HUES6 (cell line): ENCODE data around the gene PEAK1.

Source experiments
- H3K27ac ChIP-seq: 2 replicates; pipeline ENCODE4 v1.7.0; 2013; ENCODE audit warnings: low read depth, mild to moderate bottlenecking, low read length, inconsistent platforms
- H3K27me3 ChIP-seq: 2 replicates; pipeline ENCODE4 v1.6.1; 2013; ENCODE audit warnings: low read length; ENCODE audit not compliant: control insufficient read depth, insufficient read depth
- H3K36me3 ChIP-seq: 2 replicates; pipeline ENCODE4 v1.6.1; 2013; ENCODE audit warnings: low read length; ENCODE audit not compliant: control insufficient read depth, insufficient read depth
- H3K4me1 ChIP-seq: 2 replicates; pipeline ENCODE4 v1.6.1; 2013; ENCODE audit warnings: low read length; ENCODE audit not compliant: control insufficient read depth, insufficient read depth
- H3K4me3 ChIP-seq: 2 replicates; pipeline ENCODE4 v1.5.1; 2013; ENCODE audit warnings: low read depth, low read length
- H3K9ac ChIP-seq: one replicate; pipeline ENCODE4 v1.6.1; 2013; ENCODE audit warnings: mild to moderate bottlenecking, low read length
- H3K9me3 ChIP-seq: 2 replicates; pipeline ENCODE4 v1.6.1; 2013; ENCODE audit warnings: low read depth, low read length; ENCODE audit not compliant: control insufficient read depth, insufficient read depth

The PEAK1 gene

GRCh38 chr15:77085297-77085696, 334.6 kb downstream of the PEAK1 start:
- no peaks in the 10 kb centered on the region for H3K36me3 ChIP-seq
- no peak overlapping the region for H3K9ac ChIP-seq
- no peaks in the 10 kb centered on the region for H3K4me1 ChIP-seq
- H3K27ac ChIP-seq: no peak overlapping the region
- no peaks in the 10 kb centered on the region for H3K9me3 ChIP-seq
- H3K4me3 ChIP-seq: no peak overlapping the region
- no peaks in the 10 kb centered on the region for H3K27me3 ChIP-seq

- H3K9ac ChIP-seq: no peak overlapping the region
- H3K27ac ChIP-seq: no peak overlapping the region
- no peaks in the 10 kb centered on the region for H3K4me1 ChIP-seq
- H3K9me3 ChIP-seq: no peaks in the 10 kb centered on the region
- no peaks in the 10 kb centered on the region for H3K27me3 ChIP-seq
- no peak overlapping the region for H3K4me3 ChIP-seq
- no peaks in the 10 kb centered on the region for H3K36me3 ChIP-seq
These were observed 335.5 kb downstream of the PEAK1 start for GRCh38 chr15:77084436-77084835.

GRCh38 chr15:77083381-77084160, 336.3 kb downstream of the PEAK1 start:
- H3K36me3 ChIP-seq: no peaks in the 10 kb centered on the region
- no peaks in the 10 kb centered on the region for H3K4me1 ChIP-seq
- H3K9me3 ChIP-seq: no peaks in the 10 kb centered on the region
- no peak overlapping the region for H3K9ac ChIP-seq
- H3K4me3 ChIP-seq: 0 out of 2 replicates have a peak overlapping the region, but pooled peaks have one; percentile 2
- H3K27ac ChIP-seq: no peak overlapping the region
- H3K27me3 ChIP-seq: no peaks in the 10 kb centered on the region

GRCh38 chr15:77081971-77082370, 337.9 kb downstream of the PEAK1 start:
- H3K27me3 ChIP-seq: no peaks in the 10 kb centered on the region
- no peak overlapping the region for H3K27ac ChIP-seq
- H3K9me3 ChIP-seq: no peaks in the 10 kb centered on the region
- no peaks in the 10 kb centered on the region for H3K4me1 ChIP-seq
- no peak overlapping the region for H3K9ac ChIP-seq
- H3K4me3 ChIP-seq: no peak overlapping the region
- H3K36me3 ChIP-seq: no peaks in the 10 kb centered on the region

GRCh38 chr15:77076323-77076915, 343.5 kb downstream of the PEAK1 start:
- Histone ChIP-seq H3K9ac (no peak overlapping the region), H3K27me3 (no peaks in the 10 kb centered on the region), H3K9me3 (no peaks in the 10 kb centered on the region)

GRCh38 chr15:77075528-77075927, 344.4 kb downstream of the PEAK1 start:
- Histone ChIP-seq H3K9me3 (no peaks in the 10 kb centered on the region), H3K4me3 (no peak overlapping the region), H3K4me1 (peaks cover 6% of the 10 kb centered on the region), H3K36me3 (no peaks in the 10 kb centered on the region), H3K27me3 (no peaks in the 10 kb centered on the region), H3K27ac (no peak overlapping the region), H3K9ac (no peak overlapping the region)

More at GRCh38 chr15:77076323-77076915, 343.5 kb downstream of the PEAK1 start:
- H3K36me3 ChIP-seq: no peaks in the 10 kb centered on the region
- peaks cover 2% of the 10 kb centered on the region; the same call in 1 of the 2 replicates for H3K4me1 ChIP-seq
- no peak overlapping the region for H3K4me3 ChIP-seq
- H3K27ac ChIP-seq: no peak overlapping the region

- Histone ChIP-seq H3K4me1 (peaks cover 12% of the 10 kb centered on the region), H3K9me3 (no peaks in the 10 kb centered on the region), H3K27me3 (no peaks in the 10 kb centered on the region), H3K9ac (no peak overlapping the region), H3K4me3 (no peak overlapping the region), H3K36me3 (no peaks in the 10 kb centered on the region), H3K27ac (no peak overlapping the region)
These were observed 345.6 kb downstream of the PEAK1 start for GRCh38 chr15:77074350-77074749.

- H3K36me3 ChIP-seq: peaks cover 3% of the 10 kb centered on the region; the same call in 1 of the 2 replicates
- peaks cover 19% of the 10 kb centered on the region for H3K4me1 ChIP-seq
- peak overlapping the region; percentile 92 for H3K9ac ChIP-seq
- H3K27me3 ChIP-seq: no peaks in the 10 kb centered on the region
- no peak overlapping the region for H3K27ac ChIP-seq
- H3K4me3 ChIP-seq: peak overlapping the region; percentile 92; the same call in 1 of the 2 replicates
- H3K9me3 ChIP-seq: no peaks in the 10 kb centered on the region
These were observed 348.3 kb downstream of the PEAK1 start for GRCh38 chr15:77071305-77072223.

GRCh38 chr15:77070495-77071304, 349.2 kb downstream of the PEAK1 start, which contains the start of gene TSPAN3:
TSS of gene TSPAN3 (minus strand) at chr15:77071109. CDS start at chr15:77070954, 155 bp downstream.
- Histone ChIP-seq H3K9ac (peak within 1 kb of the TSS; percentile 92), H3K27ac (peak within 1 kb of the TSS; percentile 68; the same call in 1 of the 2 replicates), H3K9me3 (no peaks in the 10 kb centered on the region), H3K4me1 (peaks cover 19% of the 10 kb centered on the region), H3K36me3 (peaks cover 3% of the 10 kb centered on the region; the same call in 1 of the 2 replicates), H3K4me3 (peak within 1 kb of the TSS; percentile 92), H3K27me3 (no peaks in the 10 kb centered on the region)

GRCh38 chr15:77070180-77070494, 349.8 kb downstream of the PEAK1 start:
- Histone ChIP-seq H3K4me3 (peak overlapping the region; percentile 92), H3K27ac (peak overlapping the region; percentile 55; the same call in 1 of the 2 replicates), H3K27me3 (no peaks in the 10 kb centered on the region), H3K9ac (peak overlapping the region; percentile 92), H3K36me3 (peaks cover 3% of the 10 kb centered on the region; the same call in 1 of the 2 replicates), H3K9me3 (no peaks in the 10 kb centered on the region), H3K4me1 (peaks cover 19% of the 10 kb centered on the region)
